Right atrium auricular region (tissue), 2 donors: ENCODE results near the gene FBXO42. TPM values are rescaled to one million over a fixed set of nuclear protein-coding genes. Genes with fewer than 3 reads are reported as not detected.
"Not testable (repeated sequence)": the region's sequence is repeated elsewhere in the genome, so short reads cannot be mapped to it uniquely, and the experiment has no call there.

ENCODE experiments used
- DNase-seq: peaks from one replicate; pipeline ENCODE4 v3.0.0-alpha.2; 2019; ENCODE audit warnings: low spot score
- H3K27ac ChIP-seq, 2 donors: fragments of 200-600 bp; sonication (generic); 1 replicate in 1 of 2; 2 replicates in 1 of 2; pipeline ENCODE4 v1.5.1; 2016 to 2019
- H3K27me3 ChIP-seq, 2 donors: fragments of 200-600 bp; sonication (generic); one replicate each; pipeline versions ENCODE4 v1.5.1 to v1.6.0; 2017 to 2019
- H3K36me3 ChIP-seq: fragments of 200-600 bp; sonication (generic); one replicate; pipeline ENCODE4 v1.5.1; 2016
- H3K4me1 ChIP-seq, 2 donors: fragments of 200-600 bp; sonication (generic); one replicate each; pipeline versions ENCODE4 v1.5.1 to v1.6.0; 2017 to 2019
- H3K4me3 ChIP-seq, 2 donors: fragments of 200-600 bp; sonication (generic); 1 replicate in 1 of 2; 2 replicates in 1 of 2; pipeline ENCODE4 v1.5.1; 2017 to 2019; ENCODE audit warnings: mild to moderate bottlenecking in 1 of 2, moderate library complexity in 1 of 2
- H3K9me3 ChIP-seq, 2 donors: fragments of 200-600 bp; sonication (generic); one replicate each; pipeline ENCODE4 v1.5.1; 2019
- CTCF ChIP-seq, 2 donors: fragments of 200-600 bp; sonication (generic); IDR thresholded peaks; one replicate each; pipeline ENCODE4 v1.5.1; 2019; ENCODE audit warnings: antibody characterized with exemption in 2 of 2
- total RNA-seq, 2 donors: library from RNA; depleted of rRNA; stranded (reverse); fragments of >200 nt; gene quantifications; one replicate each; pipeline ENCODE4 v1.1.0, GENCODE V29; 2016

The FBXO42 gene
- total RNA-seq, 2 donors from 2014 or later: 11.9 to 16.5 TPM

- TF ChIP-seq CTCF (IDR thresholded peaks at IDR 0.05): no peak
- H3K4me3 ChIP-seq: no peak overlapping the region
- no peaks in the 10 kb centered on the region for H3K36me3 ChIP-seq
- no peak overlapping the region for H3K27ac ChIP-seq
- H3K9me3 ChIP-seq: no peaks in the 10 kb centered on the region
- no peak for DNase-seq
- no peaks in the 10 kb centered on the region for H3K27me3 ChIP-seq
- peaks cover 0 to 57% of the 10 kb centered on the region in 2 donors for H3K4me1 ChIP-seq
Measured at GRCh38 chr1:16369821-16370220, 17.5 kb upstream of the FBXO42 start.

GRCh38 chr1:16367968-16368890, 15.9 kb upstream of the FBXO42 start:
- no peak for TF ChIP-seq CTCF (IDR thresholded peaks at IDR 0.05)
- Histone ChIP-seq H3K27me3 (no peaks in the 10 kb centered on the region), H3K4me1 (peaks cover 0 to 53% of the 10 kb centered on the region in 2 donors), H3K9me3 (no peaks in the 10 kb centered on the region), H3K4me3 (peak overlapping the region; percentile 73 to 84), H3K27ac (peak overlapping the region; percentile 96 to 97), H3K36me3 (no peaks in the 10 kb centered on the region)
- no peak for DNase-seq

GRCh38 chr1:16367258-16367967, 15.1 kb upstream of the FBXO42 start:
- peak; percentile 92 for DNase-seq
- TF ChIP-seq CTCF (IDR thresholded peaks at IDR 0.05): peak in 1 of 2 donors; percentile 38
- Histone ChIP-seq H3K4me3 (peak overlapping the region; percentile 73 to 84), H3K27me3 (no peaks in the 10 kb centered on the region), H3K27ac (peak overlapping the region; percentile 96 to 97), H3K36me3 (no peaks in the 10 kb centered on the region), H3K9me3 (no peaks in the 10 kb centered on the region), H3K4me1 (peaks cover 0 to 47% of the 10 kb centered on the region in 2 donors)

- H3K4me1 ChIP-seq: peaks cover 0 to 41% of the 10 kb centered on the region in 2 donors
- no peak for TF ChIP-seq CTCF (IDR thresholded peaks at IDR 0.05)
Measured at GRCh38 chr1:16366722-16367257, 14.5 kb upstream of the FBXO42 start, which contains the start of gene SZRD1. Gene SZRD1, plus strand, starts transcription at chr1:16367242. Its CDS starts 16 bp downstream, at chr1:16367258.

GRCh38 chr1:16365146-16365498, 12.8 kb upstream of the FBXO42 start:
- H3K9me3 ChIP-seq, H3K4me3 ChIP-seq, DNase-seq, H3K27me3 ChIP-seq, H3K36me3 ChIP-seq: not testable (repeated sequence)
- H3K4me1 ChIP-seq: peaks cover 0 to 30% of the 10 kb centered on the region in 2 donors
- H3K27ac ChIP-seq: peak overlapping the region; percentile 47 to 96

More at GRCh38 chr1:16366722-16367257, 14.5 kb upstream of the FBXO42 start, which contains the start of gene SZRD1:
- Histone ChIP-seq H3K4me3 (peak within 1 kb of the TSS; percentile 73 to 84), H3K27me3 (no peaks in the 10 kb centered on the region), H3K9me3 (no peaks in the 10 kb centered on the region), H3K36me3 (no peaks in the 10 kb centered on the region), H3K27ac (peak within 1 kb of the TSS; percentile 96 to 97)
- DNase-seq: peak; percentile 98

GRCh38 chr1:16356867-16357266, 4.6 kb upstream of the FBXO42 start:
- no peak for TF ChIP-seq CTCF (IDR thresholded peaks at IDR 0.05)
- H3K4me3 ChIP-seq: no peak overlapping the region
- no peaks in the 10 kb centered on the region for H3K27me3 ChIP-seq
- no peaks in the 10 kb centered on the region for H3K9me3 ChIP-seq
- H3K36me3 ChIP-seq: no peaks in the 10 kb centered on the region
- H3K4me1 ChIP-seq: peaks cover 0 to 7% of the 10 kb centered on the region in 2 donors
- DNase-seq: no peak
- no peak overlapping the region for H3K27ac ChIP-seq
